ENCODE results near the gene GIMAP2.

GRCh38 chr7:150695654-150696053, 10.1 kb downstream of the GIMAP2 start:
- TF ChIP-seq POLR2A (IDR thresholded peaks at IDR 0.05; ENCODE audit: low read length) (no peak), GATA1 (IDR thresholded peaks at IDR 0.05; ENCODE audit: low read depth, low read length) (no peak)

All from erythroblast (primary cell).